ENCODE results near the gene DCK.
"Not testable (repeated sequence)": the region's sequence is repeated elsewhere in the genome, so short reads cannot be mapped to it uniquely, and the experiment has no call there.

The DCK gene

GRCh38 chr4:71005025-71005424 lies 11.6 kb downstream of the DCK start:
- H3K9me3 ChIP-seq (ENCODE audit: control insufficient read depth, low read length); H3K9ac ChIP-seq (ENCODE audit: low read length); H3K4me1 ChIP-seq (ENCODE audit: control insufficient read depth, insufficient read depth, low read length); H3K4me3 ChIP-seq (ENCODE audit: low read length); H3K27me3 ChIP-seq (ENCODE audit: control insufficient read depth, insufficient read depth, low read length); H3K36me3 ChIP-seq (ENCODE audit: control insufficient read depth, insufficient read depth, low read length): not testable (repeated sequence)

DNA sequence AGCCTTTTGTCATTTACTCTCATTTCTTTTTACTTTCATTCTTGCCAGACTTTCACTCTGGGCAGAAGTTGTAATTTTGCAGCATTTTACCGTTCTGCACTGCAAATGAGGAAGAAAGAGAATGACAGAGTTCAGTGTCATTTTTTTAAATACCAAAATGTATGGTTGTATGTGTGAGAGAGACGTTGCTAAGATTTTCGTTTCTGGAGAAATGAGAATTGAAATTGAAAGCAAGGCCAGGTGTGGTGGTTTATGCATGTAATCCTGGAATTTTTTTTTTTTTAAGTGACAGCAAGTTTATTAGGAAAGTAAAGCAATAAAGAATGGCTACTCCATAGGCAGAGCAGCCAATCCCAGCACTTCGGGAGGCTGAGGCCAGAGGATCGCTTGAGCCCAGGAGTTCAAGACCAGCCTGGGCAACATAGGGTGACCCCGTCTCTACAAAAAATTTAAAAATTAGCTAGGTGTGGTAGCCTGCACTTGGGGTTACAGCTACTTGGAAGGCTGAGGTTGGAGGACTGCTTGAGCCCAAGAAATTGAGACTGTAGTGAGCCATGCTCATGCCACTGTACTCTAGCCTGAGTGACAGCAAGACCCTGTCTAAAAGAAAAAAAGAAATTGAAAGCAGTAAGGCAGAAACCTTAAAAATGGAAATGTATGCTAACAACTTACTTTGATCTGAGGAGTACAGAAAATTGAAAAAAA lies 12.9 kb downstream of the DCK start:
- Histone ChIP-seq H3K9me3 (ENCODE audit: control insufficient read depth, low read length) (no peaks in the 10 kb centered on the region), H3K27me3 (ENCODE audit: control insufficient read depth, insufficient read depth, low read length) (no peaks in the 10 kb centered on the region), H3K36me3 (ENCODE audit: control insufficient read depth, insufficient read depth, low read length) (no peaks in the 10 kb centered on the region), H3K4me1 (ENCODE audit: control insufficient read depth, insufficient read depth, low read length) (no peaks in the 10 kb centered on the region), H3K4me3 (ENCODE audit: low read length) (no peak overlapping the region), H3K9ac (ENCODE audit: low read length) (no peak overlapping the region)

GRCh38 chr4:71008196-71008595 lies 14.7 kb downstream of the DCK start:
- H3K4me1 ChIP-seq (ENCODE audit: control insufficient read depth, insufficient read depth, low read length): no peaks in the 10 kb centered on the region
- no peaks in the 10 kb centered on the region for H3K36me3 ChIP-seq (ENCODE audit: control insufficient read depth, insufficient read depth, low read length)
- no peak overlapping the region for H3K4me3 ChIP-seq (ENCODE audit: low read length)
- no peaks in the 10 kb centered on the region for H3K9me3 ChIP-seq (ENCODE audit: control insufficient read depth, low read length)
- no peaks in the 10 kb centered on the region for H3K27me3 ChIP-seq (ENCODE audit: control insufficient read depth, insufficient read depth, low read length)
- no peak overlapping the region for H3K9ac ChIP-seq (ENCODE audit: low read length)

DNA sequence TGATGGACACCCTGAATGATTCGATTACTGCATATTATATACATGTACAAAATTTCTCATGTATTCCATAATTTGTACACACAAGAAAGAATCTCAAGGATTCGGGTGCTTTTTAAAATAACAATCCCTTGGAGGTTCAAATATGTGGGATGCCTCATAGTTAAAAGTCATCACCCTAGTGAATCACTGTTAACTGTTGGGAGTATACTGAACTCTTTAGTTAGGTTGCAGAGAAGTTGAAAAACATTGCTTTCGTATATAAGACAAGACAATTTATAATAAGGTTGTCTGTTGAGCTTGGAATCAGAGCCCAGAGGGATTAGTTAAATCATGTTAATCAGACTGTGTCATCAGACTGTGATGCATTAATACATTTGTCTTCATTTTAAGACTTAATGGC lies 15.6 kb downstream of the DCK start:
- Histone ChIP-seq H3K36me3 (ENCODE audit: control insufficient read depth, insufficient read depth, low read length) (no peaks in the 10 kb centered on the region), H3K4me1 (ENCODE audit: control insufficient read depth, insufficient read depth, low read length) (no peaks in the 10 kb centered on the region), H3K9ac (ENCODE audit: low read length) (no peak overlapping the region), H3K9me3 (ENCODE audit: control insufficient read depth, low read length) (no peaks in the 10 kb centered on the region), H3K27me3 (ENCODE audit: control insufficient read depth, insufficient read depth, low read length) (no peaks in the 10 kb centered on the region), H3K4me3 (ENCODE audit: low read length) (no peak overlapping the region)

- Histone ChIP-seq H3K9ac (ENCODE audit: low read length) (no peak overlapping the region), H3K4me1 (ENCODE audit: control insufficient read depth, insufficient read depth, low read length) (no peaks in the 10 kb centered on the region), H3K4me3 (ENCODE audit: low read length) (no peak overlapping the region), H3K27me3 (ENCODE audit: control insufficient read depth, insufficient read depth, low read length) (no peaks in the 10 kb centered on the region), H3K9me3 (ENCODE audit: control insufficient read depth, low read length) (no peaks in the 10 kb centered on the region), H3K36me3 (ENCODE audit: control insufficient read depth, insufficient read depth, low read length) (no peaks in the 10 kb centered on the region)
Measured at GRCh38 chr4:71009890-71010588, 16.6 kb downstream of the DCK start.

GRCh38 chr4:71011451-71011850 lies 18.0 kb downstream of the DCK start:
- no peak overlapping the region for H3K4me3 ChIP-seq (ENCODE audit: low read length)
- no peaks in the 10 kb centered on the region for H3K27me3 ChIP-seq (ENCODE audit: control insufficient read depth, insufficient read depth, low read length)

DNA sequence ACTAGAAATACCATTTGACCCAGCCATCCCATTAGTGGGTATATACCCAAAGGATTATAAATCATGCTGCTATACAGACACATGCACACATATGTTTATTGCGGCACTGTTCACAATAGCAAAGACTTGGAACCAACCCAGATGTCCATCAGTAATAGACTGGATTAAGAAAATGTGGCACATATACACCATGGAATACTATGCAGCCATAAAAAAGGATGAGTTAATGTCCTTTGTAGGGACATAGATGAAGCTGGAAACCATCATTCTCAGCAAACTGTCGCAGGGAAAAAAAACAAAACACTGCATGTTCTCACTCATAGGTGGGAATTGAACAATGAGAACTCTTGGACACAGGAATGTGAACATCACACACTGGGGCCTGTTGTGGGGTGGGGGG lies 23.9 kb downstream of the DCK start:
- not testable (repeated sequence) for H3K9ac ChIP-seq (ENCODE audit: low read length); H3K36me3 ChIP-seq (ENCODE audit: control insufficient read depth, insufficient read depth, low read length); H3K4me1 ChIP-seq (ENCODE audit: control insufficient read depth, insufficient read depth, low read length); H3K27me3 ChIP-seq (ENCODE audit: control insufficient read depth, insufficient read depth, low read length); H3K4me3 ChIP-seq (ENCODE audit: low read length); H3K9me3 ChIP-seq (ENCODE audit: control insufficient read depth, low read length)

More at GRCh38 chr4:71011451-71011850, 18.0 kb downstream of the DCK start:
- H3K9ac ChIP-seq (ENCODE audit: low read length): no peak overlapping the region
- H3K4me1 ChIP-seq (ENCODE audit: control insufficient read depth, insufficient read depth, low read length): no peaks in the 10 kb centered on the region
- no peaks in the 10 kb centered on the region for H3K36me3 ChIP-seq (ENCODE audit: control insufficient read depth, insufficient read depth, low read length)
- no peaks in the 10 kb centered on the region for H3K9me3 ChIP-seq (ENCODE audit: control insufficient read depth, low read length)

DNA sequence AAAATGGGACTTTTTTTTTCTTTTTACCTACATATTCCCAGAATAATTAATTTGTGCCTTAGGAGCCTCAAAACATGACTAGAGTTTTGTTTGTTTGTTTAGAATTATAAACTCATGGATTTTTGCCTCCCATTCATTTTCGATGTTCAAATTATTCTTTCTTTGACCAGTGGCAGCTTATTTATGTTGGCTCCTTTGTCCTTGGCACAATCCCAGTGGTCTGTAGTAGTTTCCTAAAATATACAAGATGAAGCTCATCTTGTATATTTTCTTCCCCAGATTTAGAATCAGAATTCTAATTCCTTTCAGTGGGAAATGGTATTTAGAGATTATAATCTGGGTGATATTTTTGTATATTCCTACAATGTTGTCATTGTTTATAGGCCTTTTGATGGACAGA lies 27.2 kb downstream of the DCK start:
- no peaks in the 10 kb centered on the region for H3K36me3 ChIP-seq (ENCODE audit: control insufficient read depth, insufficient read depth, low read length)
- H3K9ac ChIP-seq (ENCODE audit: low read length): no peak overlapping the region
- no peak overlapping the region for H3K4me3 ChIP-seq (ENCODE audit: low read length)
- no peaks in the 10 kb centered on the region for H3K4me1 ChIP-seq (ENCODE audit: control insufficient read depth, insufficient read depth, low read length)
- H3K27me3 ChIP-seq (ENCODE audit: control insufficient read depth, insufficient read depth, low read length): no peaks in the 10 kb centered on the region
- H3K9me3 ChIP-seq (ENCODE audit: control insufficient read depth, low read length): no peaks in the 10 kb centered on the region

DNA sequence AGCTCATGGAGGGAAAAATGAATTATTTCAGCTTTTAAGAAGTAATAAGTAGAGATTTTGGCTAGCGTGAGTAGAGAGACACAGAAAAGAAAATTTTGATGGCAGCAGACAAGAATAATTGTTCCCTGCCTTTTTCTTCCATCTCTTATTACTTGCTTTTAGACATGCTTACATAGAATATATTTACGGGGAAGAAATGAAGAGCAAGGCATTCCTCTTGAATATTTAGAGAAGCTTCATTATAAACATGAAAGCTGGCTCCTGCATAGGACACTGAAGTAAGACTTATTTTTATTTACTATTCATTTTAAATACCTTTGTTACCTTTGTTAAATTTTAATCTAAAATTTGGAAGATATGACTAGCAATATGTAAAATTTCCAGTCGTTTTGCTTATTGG lies 32.2 kb downstream of the DCK start:
- Histone ChIP-seq H3K36me3 (ENCODE audit: control insufficient read depth, insufficient read depth, low read length) (no peaks in the 10 kb centered on the region), H3K4me1 (ENCODE audit: control insufficient read depth, insufficient read depth, low read length) (no peaks in the 10 kb centered on the region), H3K4me3 (ENCODE audit: low read length) (no peak overlapping the region), H3K9ac (ENCODE audit: low read length) (no peak overlapping the region), H3K9me3 (ENCODE audit: control insufficient read depth, low read length) (no peaks in the 10 kb centered on the region), H3K27me3 (ENCODE audit: control insufficient read depth, insufficient read depth, low read length) (no peaks in the 10 kb centered on the region)

- H3K27me3 ChIP-seq (ENCODE audit: control insufficient read depth, insufficient read depth, low read length): no peaks in the 10 kb centered on the region
- no peak overlapping the region for H3K4me3 ChIP-seq (ENCODE audit: low read length)
- H3K9ac ChIP-seq (ENCODE audit: low read length): no peak overlapping the region
- H3K4me1 ChIP-seq (ENCODE audit: control insufficient read depth, insufficient read depth, low read length): no peaks in the 10 kb centered on the region
- no peaks in the 10 kb centered on the region for H3K36me3 ChIP-seq (ENCODE audit: control insufficient read depth, insufficient read depth, low read length)
- no peaks in the 10 kb centered on the region for H3K9me3 ChIP-seq (ENCODE audit: control insufficient read depth, low read length)
Measured at GRCh38 chr4:71026086-71026485, 32.6 kb downstream of the DCK start.

DNA sequence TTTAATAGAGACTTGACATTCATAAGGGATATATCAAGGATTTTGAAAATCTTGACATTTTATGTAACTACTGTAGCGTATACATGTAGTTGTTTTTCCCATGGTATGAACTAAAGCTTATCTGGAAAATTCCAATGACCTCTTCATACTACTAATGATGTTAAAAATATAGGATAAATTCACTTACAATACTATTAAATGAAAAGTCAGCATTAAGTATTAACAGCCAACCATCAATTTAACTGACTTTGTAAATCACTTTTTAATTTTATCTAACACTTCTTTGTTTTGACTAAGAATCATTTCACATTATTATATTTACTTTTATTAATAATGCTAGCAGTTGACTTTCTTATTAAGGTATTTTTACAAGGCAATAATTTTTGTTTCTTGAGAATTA lies 34.2 kb downstream of the DCK start:
- no peaks in the 10 kb centered on the region for H3K9me3 ChIP-seq (ENCODE audit: control insufficient read depth, low read length)
- no peaks in the 10 kb centered on the region for H3K36me3 ChIP-seq (ENCODE audit: control insufficient read depth, insufficient read depth, low read length)
- no peaks in the 10 kb centered on the region for H3K4me1 ChIP-seq (ENCODE audit: control insufficient read depth, insufficient read depth, low read length)
- no peak overlapping the region for H3K9ac ChIP-seq (ENCODE audit: low read length)
- no peak overlapping the region for H3K4me3 ChIP-seq (ENCODE audit: low read length)
- H3K27me3 ChIP-seq (ENCODE audit: control insufficient read depth, insufficient read depth, low read length): no peaks in the 10 kb centered on the region

- no peaks in the 10 kb centered on the region for H3K27me3 ChIP-seq (ENCODE audit: control insufficient read depth, insufficient read depth, low read length)
- no peak overlapping the region for H3K9ac ChIP-seq (ENCODE audit: low read length)
- no peak overlapping the region for H3K4me3 ChIP-seq (ENCODE audit: low read length)
- H3K9me3 ChIP-seq (ENCODE audit: control insufficient read depth, low read length): no peaks in the 10 kb centered on the region
- no peaks in the 10 kb centered on the region for H3K4me1 ChIP-seq (ENCODE audit: control insufficient read depth, insufficient read depth, low read length)
- no peaks in the 10 kb centered on the region for H3K36me3 ChIP-seq (ENCODE audit: control insufficient read depth, insufficient read depth, low read length)
Measured at GRCh38 chr4:71029504-71029903, 36.1 kb downstream of the DCK start.

All from mucosa of stomach (tissue), 1 donor.